NCI-H526 (cell line): ENCODE results near the gene VMP1.

Experiments used
- DNase-seq, 2 experiments: peaks; one replicate each; lab custom pipeline; 2025; lab: John Stamatoyannopoulos, UW

VMP1 gene

GRCh38 chr17:59707149-59707970, at the start of gene VMP1, which contains the start of gene PTRH2:
VMP1 (plus strand) TSS chr17:59707654; CDS start chr17:59731447, 23,793 bp downstream.
PTRH2 (minus strand) TSS chr17:59707430; CDS start chr17:59697978, 9,452 bp downstream.
- peak; percentile 99 to 100 for DNase-seq

DNA sequence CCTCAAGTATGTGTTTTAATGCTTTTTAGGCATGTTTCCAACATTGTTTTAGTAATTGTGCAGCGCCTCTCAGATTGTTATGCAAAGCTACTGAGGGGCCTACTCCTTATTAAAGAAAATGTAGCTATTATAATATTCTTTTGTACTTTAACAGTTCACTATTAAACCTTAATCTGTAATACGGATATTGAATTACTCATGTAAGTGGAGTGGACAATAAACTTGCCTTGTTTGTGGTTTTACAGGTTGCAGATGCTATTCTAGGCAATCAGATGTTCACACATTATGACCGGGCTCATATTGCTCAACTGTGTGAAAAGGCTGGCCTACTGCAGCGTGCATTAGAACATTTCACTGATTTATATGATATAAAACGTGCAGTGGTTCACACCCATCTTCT, 41.2 kb upstream of the VMP1 start:
- peak in 1 of 2 experiments; percentile 2 for DNase-seq

DNA sequence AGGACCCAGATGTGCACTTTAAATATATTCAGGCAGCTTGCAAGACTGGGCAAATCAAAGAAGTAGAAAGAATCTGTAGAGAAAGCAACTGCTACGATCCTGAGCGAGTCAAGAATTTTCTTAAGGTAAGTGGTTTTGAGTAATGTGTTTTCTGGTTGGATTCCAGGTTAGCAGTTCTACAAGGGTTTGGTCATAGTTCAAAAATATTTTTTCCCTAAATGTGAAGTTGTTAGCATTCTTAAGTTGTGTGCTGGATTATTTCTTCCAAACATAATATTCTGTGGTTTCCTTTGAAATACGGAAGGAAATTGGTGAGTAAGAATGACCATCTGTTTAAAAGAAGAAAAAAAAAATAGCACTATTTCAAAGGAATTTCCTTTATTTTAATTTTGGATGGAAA, 38.6 kb upstream of the VMP1 start:
- no peak for DNase-seq

DNA sequence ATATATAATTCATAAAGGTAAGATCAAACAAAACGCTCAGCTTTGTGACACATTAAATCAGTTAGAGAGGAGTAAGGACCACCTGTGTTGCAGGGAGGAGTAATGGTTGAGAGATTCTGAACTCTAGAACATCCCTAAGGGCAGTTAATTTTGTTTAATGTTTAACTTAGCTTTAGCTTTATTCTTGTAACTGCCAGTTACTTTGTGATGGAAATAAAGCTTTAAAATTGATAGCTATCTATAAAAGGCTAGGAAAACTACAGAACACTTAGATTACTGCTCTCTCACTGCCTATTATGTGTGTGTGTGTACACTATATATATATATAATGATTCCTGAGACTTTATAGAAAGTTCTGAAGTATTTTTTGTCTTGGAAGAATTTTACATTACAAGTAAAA, 38.0 kb upstream of the VMP1 start:
- peak; percentile 28 to 58 for DNase-seq

- DNase-seq, result no peak
Measured at GRCh38 chr17:59669944-59670343, 37.5 kb upstream of the VMP1 start.

- DNase-seq, result no peak
Measured at GRCh38 chr17:59671386-59671785, 36.1 kb upstream of the VMP1 start.

GRCh38 chr17:59675231-59675630, 32.2 kb upstream of the VMP1 start:
- no peak for DNase-seq

DNA sequence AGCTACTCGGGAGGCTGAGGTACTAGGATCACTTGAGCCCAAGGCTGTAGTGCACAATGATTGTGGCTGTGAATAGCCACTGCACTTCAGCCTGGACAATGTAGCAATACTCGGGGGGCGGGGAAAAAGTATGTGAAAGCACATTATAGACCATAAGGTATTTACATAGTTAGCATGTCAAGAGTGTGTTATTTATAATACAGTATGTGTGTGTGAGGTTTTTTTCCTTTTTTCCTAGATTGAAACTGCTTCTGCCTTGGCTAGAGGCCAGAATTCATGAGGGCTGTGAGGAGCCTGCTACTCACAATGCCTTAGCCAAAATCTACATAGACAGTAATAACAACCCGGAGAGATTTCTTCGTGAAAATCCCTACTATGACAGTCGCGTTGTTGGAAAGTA, 30.7 kb upstream of the VMP1 start:
- no peak for DNase-seq

GRCh38 chr17:59678918-59679317, 28.5 kb upstream of the VMP1 start:
- no peak for DNase-seq

GRCh38 chr17:59680314-59680713, 27.1 kb upstream of the VMP1 start:
- no peak for DNase-seq

- no peak for DNase-seq
Measured at GRCh38 chr17:59683283-59683682, 24.2 kb upstream of the VMP1 start.

- no peak for DNase-seq
Measured at GRCh38 chr17:59684967-59685366, 22.5 kb upstream of the VMP1 start.

- no peak for DNase-seq
Measured at GRCh38 chr17:59688008-59688407, 19.4 kb upstream of the VMP1 start.

DNA sequence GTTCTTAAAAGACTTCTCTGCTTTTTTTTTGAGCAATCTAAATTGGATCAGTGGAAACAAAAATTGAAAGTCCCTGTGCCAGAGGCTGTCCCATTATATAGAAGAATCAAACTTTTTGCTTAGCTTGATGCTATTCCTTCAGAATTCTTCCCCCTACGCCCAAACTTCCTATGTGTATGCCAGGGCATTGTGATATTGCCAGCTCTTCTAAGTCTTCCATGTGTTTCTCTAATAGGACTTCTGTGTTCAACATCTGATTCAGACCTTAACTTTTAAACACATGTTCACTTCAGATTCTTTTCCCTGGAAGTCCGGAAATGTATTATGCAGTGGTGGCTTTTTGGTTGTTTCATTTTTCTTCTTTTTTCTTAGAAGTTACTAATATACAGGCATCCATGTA, 19.0 kb upstream of the VMP1 start:
- DNase-seq, result no peak

DNA sequence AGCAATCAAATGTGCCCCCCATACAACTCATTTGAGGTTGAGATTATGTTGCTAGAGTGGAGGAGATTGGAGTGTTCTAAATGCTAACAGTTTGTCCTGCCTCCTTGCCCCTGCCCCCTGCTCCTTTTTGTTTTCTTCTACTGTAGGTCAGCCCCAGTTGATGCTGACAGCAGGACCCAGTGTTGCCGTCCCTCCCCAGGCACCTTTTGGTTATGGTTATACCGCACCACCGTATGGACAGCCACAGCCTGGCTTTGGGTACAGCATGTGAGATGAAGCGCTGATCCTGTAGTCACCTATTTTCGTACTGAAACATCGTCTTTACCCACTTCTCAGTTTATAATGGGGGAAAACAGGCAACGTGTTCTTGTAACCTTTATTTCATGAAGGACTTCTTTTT, 13.9 kb upstream of the VMP1 start:
- no peak for DNase-seq

DNA sequence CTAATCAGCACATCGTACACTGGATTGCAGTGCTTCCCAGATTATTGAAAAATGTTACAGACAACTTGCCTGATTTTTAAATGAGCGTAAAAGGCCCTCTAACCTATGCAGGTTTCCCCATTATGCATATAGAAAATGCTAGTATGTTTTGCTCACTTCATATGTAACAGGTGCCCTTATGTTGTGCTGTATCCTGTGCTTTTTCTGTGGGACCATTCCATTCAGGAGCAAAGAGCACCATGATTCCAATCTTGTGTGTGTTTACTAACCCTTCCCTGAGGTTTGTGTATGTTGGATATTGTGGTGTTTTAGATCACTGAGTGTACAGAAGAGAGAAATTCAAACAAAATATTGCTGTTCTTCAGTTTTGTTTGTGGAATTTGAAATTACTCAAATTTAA, 13.1 kb upstream of the VMP1 start:
- DNase-seq, result no peak

DNA sequence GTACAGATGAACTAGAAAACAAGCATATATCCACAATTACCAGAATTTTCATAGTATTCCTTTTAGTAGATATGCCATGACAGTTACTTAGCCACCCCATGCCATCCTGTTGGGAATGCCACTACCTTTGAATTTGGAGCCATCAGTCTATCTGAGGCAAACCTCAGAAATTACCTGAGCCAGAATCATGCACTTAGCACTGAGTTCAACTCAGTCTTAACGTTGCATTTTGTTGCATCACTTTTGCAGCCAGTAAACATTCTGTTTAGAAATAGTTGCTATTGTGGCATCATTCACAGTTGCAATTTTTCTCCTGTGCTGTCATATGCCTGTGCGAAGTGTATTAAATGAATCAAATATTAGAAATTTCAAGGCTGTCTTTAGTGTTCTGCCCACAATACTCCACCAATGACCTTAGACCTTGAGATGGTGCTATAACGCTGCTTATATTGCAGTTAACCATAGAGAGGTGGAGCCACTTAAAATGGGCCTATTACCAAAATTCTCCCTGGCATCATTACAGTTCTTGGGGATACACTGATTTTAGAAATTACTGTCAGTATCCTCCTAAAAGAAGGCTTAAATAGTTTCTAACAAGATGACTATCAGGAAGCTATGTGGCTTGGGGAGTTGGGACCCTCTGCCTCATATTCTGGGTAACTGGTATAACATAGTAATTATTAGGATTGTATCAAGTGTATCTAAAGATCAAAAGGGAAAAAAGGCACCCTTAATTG, 11.3 kb upstream of the VMP1 start:
- no peak for DNase-seq

GRCh38 chr17:59696682-59697277, 10.7 kb upstream of the VMP1 start:
- DNase-seq, result no peak

DNA sequence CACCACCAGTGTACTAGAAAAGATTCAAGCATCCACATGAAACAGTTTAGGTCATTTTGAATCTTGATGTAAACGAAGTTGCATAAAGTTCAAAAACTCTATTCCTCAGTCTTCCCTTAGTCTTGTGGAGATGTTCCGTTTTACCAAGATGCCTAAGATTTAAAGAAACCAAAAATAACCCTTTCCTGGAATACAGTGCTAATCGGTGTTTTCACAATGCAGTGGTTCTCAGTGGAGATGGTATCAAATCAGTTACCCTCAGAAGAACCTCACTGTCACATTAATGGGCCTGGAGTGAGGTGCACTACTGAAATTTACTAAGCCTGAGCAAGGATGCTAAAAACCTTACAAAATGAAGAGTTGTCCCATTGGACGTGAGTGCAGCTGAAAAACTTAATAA, 9.3 kb upstream of the VMP1 start:
- no peak for DNase-seq

DNA sequence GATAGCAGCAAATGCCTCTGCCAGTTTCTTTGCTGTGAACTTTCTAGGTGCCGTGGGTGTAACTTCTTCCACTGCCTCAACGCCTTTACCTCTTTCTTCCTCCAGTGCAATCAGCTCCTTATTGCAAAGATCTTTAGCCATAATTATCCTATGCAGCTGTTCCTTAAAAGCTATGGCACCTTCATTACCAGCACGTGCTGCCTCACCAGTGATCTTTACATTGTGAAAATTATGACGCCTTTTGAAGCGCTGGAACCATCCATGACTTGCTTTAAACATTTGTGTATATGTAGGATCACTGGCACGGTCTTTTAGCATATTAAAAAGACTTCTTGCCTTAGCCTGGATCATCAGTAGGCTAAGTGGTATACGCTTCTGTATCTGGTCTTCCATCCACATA, 8.2 kb upstream of the VMP1 start:
- no peak for DNase-seq

DNA sequence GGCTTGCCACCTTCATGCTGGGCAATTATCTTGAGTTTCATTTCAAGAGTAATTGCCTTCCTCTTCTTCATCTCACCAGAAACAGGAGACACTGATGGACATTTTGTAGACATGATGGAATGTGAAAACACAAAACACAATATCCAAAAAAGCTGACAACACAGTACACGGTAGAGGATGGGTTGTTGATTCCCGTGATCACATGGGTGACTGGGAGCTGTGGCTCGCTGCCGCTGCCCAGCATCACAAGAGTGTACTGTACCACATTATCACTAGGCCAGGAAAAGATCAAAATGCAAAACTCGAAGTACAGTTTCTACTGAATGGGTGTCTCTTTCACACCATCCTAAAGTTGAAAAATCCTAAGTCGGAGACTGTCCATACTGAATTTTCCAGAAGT, 7.7 kb upstream of the VMP1 start:
- DNase-seq, result no peak

DNA sequence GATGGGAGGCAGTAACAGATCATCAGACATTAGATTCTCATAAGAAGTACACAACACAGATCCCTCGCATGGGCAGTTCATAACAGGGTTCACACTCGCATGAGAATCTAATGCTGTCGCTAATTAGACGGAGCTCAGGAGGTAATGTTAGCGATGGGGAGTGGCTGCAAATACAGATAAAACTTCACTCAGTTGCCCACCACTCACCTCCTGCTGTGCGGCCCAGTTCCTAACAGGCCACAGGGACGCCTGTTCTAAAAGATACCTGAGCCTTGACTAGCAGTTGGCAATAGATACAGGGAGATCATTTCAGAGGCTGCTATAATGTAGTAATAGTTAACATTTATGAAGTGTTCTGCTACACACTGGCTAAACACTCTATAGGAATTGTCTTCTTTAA, 5.2 kb upstream of the VMP1 start:
- DNase-seq, result no peak

- DNase-seq, result peak; percentile 28 to 46
Measured at GRCh38 chr17:59707971-59708430, 547 bp downstream of the VMP1 start.
